Tibial artery (tissue), 4 donors: Measurements from ENCODE around the gene SHMT2.
A peak's percentile ranks its signal among the peaks of the same experiment; 100 is the strongest.

ENCODE experiments used
- DNase-seq, 2 donors: peaks; one replicate each; pipeline ENCODE4 v3.0.0-alpha.2; 2019
- H3K27ac ChIP-seq, 2 donors: fragments of 200-600 bp; sonication (generic) in 1 of 2; 1 replicate in 1 of 2; 2 replicates in 1 of 2; pipeline ENCODE4 v1.5.1; 2018 to 2019; ENCODE audit warnings: mild to moderate bottlenecking in 1 of 2
- H3K27me3 ChIP-seq, 2 donors: fragments of 200-600 bp; sonication (generic) in 1 of 2; one replicate each; pipeline versions ENCODE4 v1.5.1 to v1.6.0; 2016 to 2019
- H3K36me3 ChIP-seq, 3 donors: fragments of 200-600 bp; sonication (generic) in 2 of 3; one replicate each; pipeline ENCODE4 v1.5.1; 2016 to 2019; ENCODE audit warnings: mild to moderate bottlenecking in 2 of 3
- H3K4me1 ChIP-seq, 4 donors: fragments of 200-600 bp; sonication (generic) in 2 of 4; 1 replicate in 3 of 4; 2 replicates in 1 of 4; pipeline ENCODE4 v1.5.1; 2016 to 2019
- H3K4me3 ChIP-seq, 2 donors: fragments of 200-600 bp; sonication (generic) in 1 of 2; 1 replicate in 1 of 2; 2 replicates in 1 of 2; pipeline ENCODE4 v1.5.1; 2018 to 2019; ENCODE audit warnings: mild to moderate bottlenecking in 2 of 2
- H3K9me3 ChIP-seq, 3 donors: fragments of 200-600 bp; sonication (generic) in 1 of 3; one replicate each; pipeline ENCODE4 v1.5.1; 2016 to 2019
- intact Hi-C: fragments of 100-400 bp; cut with DNase I; formaldehyde crosslinking; loops from one replicate; pipeline ENCODE4 v1.15.0; 2023; ENCODE audit warnings: low total_unique reads
- TF ChIP-seq, protein P1 (sequence below), 2 experiments: fragments of 200-600 bp in 1 of 2; fragments of 450-650 bp in 1 of 2; IDR thresholded peaks; one replicate each; pipeline ENCODE4 v1.5.1; 2017 to 2019; ENCODE audit warnings: antibody characterized with exemption in 2 of 2, mild to moderate bottlenecking in 1 of 2, moderate library complexity in 1 of 2

The SHMT2 gene

DNA sequence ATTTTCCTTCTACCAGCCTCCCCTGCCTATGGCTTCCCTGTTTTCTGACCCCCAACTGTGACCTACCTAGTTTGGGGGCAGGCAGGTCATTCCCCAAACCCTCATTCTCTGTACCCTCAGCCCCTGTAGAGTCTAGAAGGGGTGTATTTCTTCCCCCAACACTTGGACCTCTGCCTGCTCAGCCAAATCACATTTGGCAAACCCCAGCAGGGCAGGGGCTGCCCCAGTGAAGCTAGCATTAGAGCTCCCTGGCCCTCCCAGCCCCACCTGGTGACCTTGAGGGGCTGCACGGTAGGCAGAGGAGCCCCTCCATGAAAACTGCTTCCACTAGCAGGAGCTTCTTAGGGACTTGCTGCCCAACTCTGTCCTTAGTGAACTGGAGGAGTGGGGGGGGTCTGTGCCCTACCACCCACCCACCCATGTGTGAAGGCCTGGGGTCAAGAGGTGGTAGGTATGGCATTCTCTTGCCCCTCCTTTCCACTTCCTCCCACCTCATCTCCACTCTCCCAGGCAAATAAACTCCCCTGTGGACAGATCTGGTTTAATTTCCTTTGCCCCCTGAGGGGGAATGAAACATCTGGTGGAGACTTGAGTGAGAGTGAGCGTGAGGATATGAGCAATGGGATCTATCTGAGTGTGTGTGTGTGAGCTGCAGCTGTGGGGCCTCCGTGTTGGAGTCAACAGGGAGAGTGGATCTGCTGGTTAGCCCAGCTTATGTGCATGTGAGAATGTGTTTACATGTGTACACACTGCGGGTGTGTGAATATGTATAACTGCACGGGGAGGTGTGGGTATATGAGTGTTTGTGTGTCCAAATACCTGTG, 11.3 kb upstream of the SHMT2 start:
- Histone ChIP-seq H3K4me1 (peaks cover 0 to 47% (median 34%) of the 10 kb centered on the region in 4 donors), H3K4me3 (no peak overlapping the region), H3K9me3 (no peaks in the 10 kb centered on the region), H3K27me3 (peaks cover 5 to 84% of the 10 kb centered on the region in 2 donors), H3K27ac (no peak overlapping the region), H3K36me3 (no peaks in the 10 kb centered on the region)
- no peak for DNase-seq
- intact Hi-C loops = no loop called here
- TF ChIP-seq, protein P1, sequence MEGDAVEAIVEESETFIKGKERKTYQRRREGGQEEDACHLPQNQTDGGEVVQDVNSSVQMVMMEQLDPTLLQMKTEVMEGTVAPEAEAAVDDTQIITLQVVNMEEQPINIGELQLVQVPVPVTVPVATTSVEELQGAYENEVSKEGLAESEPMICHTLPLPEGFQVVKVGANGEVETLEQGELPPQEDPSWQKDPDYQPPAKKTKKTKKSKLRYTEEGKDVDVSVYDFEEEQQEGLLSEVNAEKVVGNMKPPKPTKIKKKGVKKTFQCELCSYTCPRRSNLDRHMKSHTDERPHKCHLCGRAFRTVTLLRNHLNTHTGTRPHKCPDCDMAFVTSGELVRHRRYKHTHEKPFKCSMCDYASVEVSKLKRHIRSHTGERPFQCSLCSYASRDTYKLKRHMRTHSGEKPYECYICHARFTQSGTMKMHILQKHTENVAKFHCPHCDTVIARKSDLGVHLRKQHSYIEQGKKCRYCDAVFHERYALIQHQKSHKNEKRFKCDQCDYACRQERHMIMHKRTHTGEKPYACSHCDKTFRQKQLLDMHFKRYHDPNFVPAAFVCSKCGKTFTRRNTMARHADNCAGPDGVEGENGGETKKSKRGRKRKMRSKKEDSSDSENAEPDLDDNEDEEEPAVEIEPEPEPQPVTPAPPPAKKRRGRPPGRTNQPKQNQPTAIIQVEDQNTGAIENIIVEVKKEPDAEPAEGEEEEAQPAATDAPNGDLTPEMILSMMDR (IDR thresholded peaks at IDR 0.05) = no peak

DNA sequence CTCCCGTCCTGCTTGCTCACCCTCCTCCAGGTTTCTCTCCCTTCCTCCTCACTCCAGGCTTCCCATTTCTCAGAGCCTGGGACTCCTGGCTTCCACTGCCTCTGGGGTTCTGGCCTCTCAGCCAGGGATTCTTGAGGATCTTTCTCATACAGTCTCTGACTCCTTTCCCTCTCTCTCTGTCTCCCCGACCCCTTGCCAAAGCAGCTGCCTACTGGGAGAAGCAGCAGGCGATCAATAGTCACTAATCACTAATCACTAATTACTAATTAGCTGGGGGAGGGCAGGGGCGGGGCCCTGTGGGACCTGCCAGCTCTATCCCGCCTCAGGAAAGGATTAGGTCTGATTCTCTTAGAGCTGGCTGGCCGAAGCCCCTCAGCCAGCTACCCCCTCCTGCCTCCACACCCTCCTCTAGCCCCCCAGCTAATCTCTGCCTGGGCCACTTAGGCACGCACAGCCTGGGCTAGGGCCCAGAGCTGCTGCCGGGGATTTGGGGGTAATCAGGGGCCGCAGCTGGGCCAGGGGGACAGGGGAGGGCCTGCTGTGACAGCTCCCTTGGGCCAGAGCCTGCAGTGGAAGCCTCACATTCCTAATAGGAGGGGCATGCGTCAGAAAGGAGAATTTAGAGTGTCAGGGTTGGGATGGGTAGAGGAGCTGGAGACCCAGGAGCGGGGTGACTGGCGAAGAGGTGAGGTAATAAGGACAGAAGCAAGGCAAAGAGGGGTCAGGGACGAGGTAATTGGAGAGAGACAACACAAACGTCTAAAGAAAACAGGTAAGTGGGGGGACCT, 10.1 kb upstream of the SHMT2 start:
- TF ChIP-seq, protein P1 (IDR thresholded peaks at IDR 0.05) = no peak
- H3K4me3 ChIP-seq = no peak overlapping the region
- no peaks in the 10 kb centered on the region for H3K36me3 ChIP-seq
- H3K27me3 ChIP-seq = peaks cover 5 to 95% of the 10 kb centered on the region in 2 donors
- DNase-seq = no peak
- H3K9me3 ChIP-seq = no peaks in the 10 kb centered on the region
- H3K27ac ChIP-seq = no peak overlapping the region
- intact Hi-C loops = no loop called here
- peaks cover 0 to 35% (median 24%) of the 10 kb centered on the region in 4 donors for H3K4me1 ChIP-seq

DNA sequence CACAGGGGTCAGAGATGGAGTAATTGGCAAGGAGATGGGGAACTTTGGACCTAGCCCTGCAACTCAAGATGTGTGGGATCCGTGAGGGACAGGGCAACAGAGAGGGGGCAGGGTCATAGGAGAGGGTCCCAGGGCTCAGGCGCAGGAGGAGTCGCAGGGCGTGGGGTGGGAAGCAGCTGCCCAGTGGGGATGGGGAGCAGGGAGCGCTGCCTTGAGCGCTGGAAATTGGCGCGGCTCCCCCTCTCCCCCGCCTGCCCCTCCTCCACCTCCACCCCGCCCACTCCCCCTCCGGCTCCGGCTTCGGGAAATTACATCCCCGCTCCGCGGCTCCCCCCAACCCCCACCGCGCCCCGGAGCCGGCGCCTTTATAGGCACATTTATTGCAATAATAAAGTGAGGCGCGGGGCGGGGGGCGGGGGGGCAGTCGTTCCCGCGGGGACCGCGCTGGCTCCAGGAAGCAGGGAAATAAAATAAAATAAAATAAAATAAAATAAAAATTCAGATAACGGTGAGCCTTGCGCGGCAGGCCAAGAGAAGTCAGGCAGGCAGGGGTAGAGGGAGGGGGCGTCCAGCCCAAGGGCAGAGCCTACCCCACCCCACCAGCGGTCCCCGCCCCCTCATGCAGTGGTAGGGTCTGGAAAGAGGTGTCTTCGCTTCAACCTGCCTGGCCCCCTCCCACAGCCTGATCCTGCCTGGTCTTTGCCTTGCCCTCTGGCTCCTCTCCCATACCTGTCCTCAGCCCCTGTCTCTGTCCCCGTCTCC, 9.3 kb upstream of the SHMT2 start:
- TF ChIP-seq, protein P1 (IDR thresholded peaks at IDR 0.05) = no peak
- peak in 1 of 2 donors; percentile 19 for DNase-seq
- H3K36me3 ChIP-seq = no peaks in the 10 kb centered on the region
- intact Hi-C loops = no loop called here
- peaks cover 5 to 97% of the 10 kb centered on the region in 2 donors for H3K27me3 ChIP-seq
- no peak overlapping the region for H3K4me3 ChIP-seq
- H3K27ac ChIP-seq = no peak overlapping the region
- H3K4me1 ChIP-seq = peaks cover 0 to 28% (median 21%) of the 10 kb centered on the region in 4 donors
- no peaks in the 10 kb centered on the region for H3K9me3 ChIP-seq

DNA sequence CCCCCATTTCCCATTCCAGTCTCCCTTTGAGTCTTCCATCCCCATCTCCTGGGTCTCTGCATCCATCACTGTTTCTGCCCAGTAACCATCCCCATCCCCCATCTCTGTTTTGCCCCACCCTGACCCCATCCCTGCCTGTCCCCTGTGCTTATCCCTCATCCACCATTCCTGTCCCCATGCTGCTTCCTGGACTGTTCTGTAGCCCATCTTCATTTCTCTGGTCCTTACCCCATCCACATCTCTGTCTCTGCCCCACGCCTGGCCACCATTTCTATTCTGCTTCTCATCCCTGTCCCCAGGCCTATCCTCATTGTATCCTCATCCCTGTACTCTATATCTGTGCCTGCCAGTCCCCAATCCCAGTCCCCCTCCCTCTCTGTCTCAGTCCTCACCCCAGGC, 8.7 kb upstream of the SHMT2 start:
- TF ChIP-seq, protein P1 (IDR thresholded peaks at IDR 0.05) = no peak
- Histone ChIP-seq H3K4me1 (peaks cover 0 to 23% (median 17%) of the 10 kb centered on the region in 4 donors), H3K9me3 (no peaks in the 10 kb centered on the region), H3K27ac (no peak overlapping the region), H3K4me3 (no peak overlapping the region), H3K36me3 (no peaks in the 10 kb centered on the region), H3K27me3 (peaks cover 5 to 97% of the 10 kb centered on the region in 2 donors)
- intact Hi-C loops = no loop called here
- no peak for DNase-seq

DNA sequence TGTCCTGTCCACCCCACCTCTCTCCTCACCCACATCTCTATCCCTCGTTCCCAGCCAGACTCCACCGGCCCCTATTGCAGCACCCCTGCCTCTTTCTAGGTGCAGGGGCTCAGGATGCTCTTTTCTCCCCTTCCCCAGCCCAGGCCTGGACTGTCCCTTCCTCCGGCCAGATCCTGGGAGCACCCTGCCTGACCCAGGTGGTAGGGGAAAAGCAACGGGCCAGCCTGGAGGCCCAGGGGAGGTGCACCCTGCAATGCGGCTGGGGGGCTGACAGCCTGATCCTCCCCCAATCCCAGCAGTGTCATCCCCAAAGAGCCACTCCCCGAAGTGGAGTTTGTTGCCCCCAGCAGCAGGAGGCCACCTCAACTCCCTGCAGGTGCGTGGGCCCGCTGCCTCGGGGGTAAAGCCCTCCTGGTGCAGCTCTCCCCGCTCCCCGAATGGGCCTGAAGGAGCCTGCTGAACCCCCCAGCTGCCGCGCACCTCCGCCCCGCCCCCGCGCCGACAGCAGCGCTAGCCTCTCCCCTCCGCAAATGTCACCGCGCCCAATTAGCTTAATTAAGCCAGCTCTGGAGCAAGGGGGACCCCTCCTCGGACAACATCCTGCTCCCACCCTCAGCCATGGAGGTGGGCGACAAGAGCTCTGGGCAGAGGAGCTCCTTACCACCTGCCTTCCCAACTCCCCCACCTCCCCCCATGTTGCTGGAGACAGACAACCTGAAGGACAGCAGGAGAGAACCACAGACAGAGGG, 8.2 kb upstream of the SHMT2 start:
- TF ChIP-seq, protein P1 (IDR thresholded peaks at IDR 0.05) = no peak
- intact Hi-C loops = no loop called here
- Histone ChIP-seq H3K27ac (no peak overlapping the region), H3K27me3 (peaks cover 5 to 97% of the 10 kb centered on the region in 2 donors), H3K4me1 (peaks cover 0 to 17% (median 12%) of the 10 kb centered on the region in 4 donors), H3K4me3 (no peak overlapping the region), H3K9me3 (no peaks in the 10 kb centered on the region), H3K36me3 (no peaks in the 10 kb centered on the region)
- no peak for DNase-seq
